ENCODE results near the gene PSD4.

GRCh38 chr2:113212245-113213060 is 38.7 kb downstream of the PSD4 start:
- no peak for TF ChIP-seq CTCF (IDR thresholded peaks at IDR 0.05)
- no peak for TF ChIP-seq POLR2A (IDR thresholded peaks at IDR 0.05)

Measured in adrenal gland (tissue), 5 donors.